Uterus (tissue), 2 donors: Measurements from ENCODE around the gene PLXDC2.

ENCODE experiments used
- POLR2A ChIP-seq, 2 donors: fragments of 450-650 bp; IDR thresholded peaks; one replicate each; pipeline ENCODE4 v1.6.1; 2016; ENCODE audit warnings: antibody characterized with exemption in 2 of 2, mild to moderate bottlenecking in 1 of 2, moderate library complexity in 1 of 2
- TF ChIP-seq, protein P1 (sequence below), 4 experiments: fragments of 200-600 bp in 2 of 4; fragments of 450-650 bp in 2 of 4; sonication (generic) in 2 of 4; IDR thresholded peaks; one replicate each; pipeline ENCODE4 v1.5.1; 2016 to 2019; ENCODE audit warnings: antibody characterized with exemption in 4 of 4, mild to moderate bottlenecking in 2 of 4, moderate library complexity in 1 of 4

DNA sequence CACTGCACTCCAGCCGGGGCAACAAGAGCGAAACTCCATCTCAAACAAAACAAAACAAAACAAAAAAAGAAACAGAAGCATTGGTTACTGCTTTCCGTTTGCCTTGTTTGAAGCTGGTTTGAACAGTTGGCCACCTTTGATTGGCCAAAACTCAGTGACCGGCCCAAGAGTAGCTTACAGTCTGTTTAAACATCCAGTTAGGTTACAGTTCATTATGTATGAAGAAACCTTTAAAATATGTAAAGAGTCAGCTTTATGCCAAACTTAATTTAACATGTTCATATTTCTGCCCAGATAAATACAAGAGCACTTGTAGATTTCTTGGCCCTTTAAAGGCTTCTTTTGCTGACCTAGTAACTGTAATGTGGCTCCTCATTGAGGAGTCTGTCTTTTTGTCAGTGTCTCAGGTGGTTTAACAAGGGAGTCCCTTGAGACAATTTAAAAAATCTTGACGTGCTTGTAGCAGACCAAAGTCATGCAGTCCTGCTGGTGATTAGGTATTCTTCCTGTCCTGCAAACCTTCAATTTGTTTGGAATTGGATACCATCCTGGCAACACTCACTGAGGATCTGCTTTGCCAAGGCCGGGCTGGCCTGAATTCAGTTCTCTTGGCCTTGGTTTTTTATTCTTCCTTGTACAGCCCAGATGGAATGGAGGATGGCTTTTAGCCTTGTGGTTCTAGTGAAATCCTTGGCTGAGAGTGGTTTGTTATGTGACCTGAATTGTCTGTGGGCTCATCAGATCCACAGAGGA, 128.9 kb downstream of the PLXDC2 start:
- no peak for TF ChIP-seq POLR2A (IDR thresholded peaks at IDR 0.05)
- TF ChIP-seq, protein P1, sequence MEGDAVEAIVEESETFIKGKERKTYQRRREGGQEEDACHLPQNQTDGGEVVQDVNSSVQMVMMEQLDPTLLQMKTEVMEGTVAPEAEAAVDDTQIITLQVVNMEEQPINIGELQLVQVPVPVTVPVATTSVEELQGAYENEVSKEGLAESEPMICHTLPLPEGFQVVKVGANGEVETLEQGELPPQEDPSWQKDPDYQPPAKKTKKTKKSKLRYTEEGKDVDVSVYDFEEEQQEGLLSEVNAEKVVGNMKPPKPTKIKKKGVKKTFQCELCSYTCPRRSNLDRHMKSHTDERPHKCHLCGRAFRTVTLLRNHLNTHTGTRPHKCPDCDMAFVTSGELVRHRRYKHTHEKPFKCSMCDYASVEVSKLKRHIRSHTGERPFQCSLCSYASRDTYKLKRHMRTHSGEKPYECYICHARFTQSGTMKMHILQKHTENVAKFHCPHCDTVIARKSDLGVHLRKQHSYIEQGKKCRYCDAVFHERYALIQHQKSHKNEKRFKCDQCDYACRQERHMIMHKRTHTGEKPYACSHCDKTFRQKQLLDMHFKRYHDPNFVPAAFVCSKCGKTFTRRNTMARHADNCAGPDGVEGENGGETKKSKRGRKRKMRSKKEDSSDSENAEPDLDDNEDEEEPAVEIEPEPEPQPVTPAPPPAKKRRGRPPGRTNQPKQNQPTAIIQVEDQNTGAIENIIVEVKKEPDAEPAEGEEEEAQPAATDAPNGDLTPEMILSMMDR (IDR thresholded peaks at IDR 0.05): no peak
